K562 (cell line): ENCODE measurements around the gene WDR76.

Source experiments
- BHLHE40 ChIP-seq: IDR thresholded peaks from 2 replicates; pipeline ENCODE4 v1.6.1; 2011; ENCODE audit warnings: low read length, improper control_type of control experiment
- CTCF ChIP-seq, 3 experiments: IDR thresholded peaks in 2 of 3; conservative IDR thresholded peaks in 1 of 3; 2 replicates each; pipeline ENCODE4 v1.5.1; 2011 to 2012; ENCODE audit warnings: low read length in 3 of 3, mild to moderate bottlenecking in 3 of 3, control low read depth in 2 of 3, improper control_type of control experiment in 1 of 3, inconsistent platforms in 1 of 3, low read depth in 1 of 3, mixed read lengths in 1 of 3, moderate library complexity in 1 of 3; ENCODE audit not compliant: insufficient read depth in 2 of 3
- IRF1 ChIP-seq: sonication (generic); formaldehyde crosslinking; IDR thresholded peaks from 2 replicates; pipeline ENCODE4 v1.8.0; 2022; ENCODE audit warnings: missing genetic modification reagents, mild to moderate bottlenecking, borderline replicate concordance
- PML ChIP-seq: IDR thresholded peaks from 2 replicates; pipeline ENCODE4 v1.6.1; 2012; ENCODE audit warnings: low read length, inconsistent platforms
- POLR2AphosphoS5 ChIP-seq: IDR thresholded peaks from 2 replicates; pipeline ENCODE4 v1.6.1; 2011; ENCODE audit warnings: mild to moderate bottlenecking, low read depth, low read length, moderate library complexity; ENCODE audit not compliant: control insufficient read depth, insufficient read depth
- TCF15 ChIP-seq: fragments of 250-450 bp; sonication (Bioruptor Pico); IDR thresholded peaks from 2 replicates; pipeline ENCODE4 v1.8.0; 2022; ENCODE audit warnings: moderate library complexity, mild to moderate bottlenecking, inconsistent platforms

- TF ChIP-seq CTCF (IDR thresholded peaks at IDR 0.05 in 2 of 3, conservative IDR thresholded peaks at IDR 0.05 in 1 of 3; ENCODE audit: insufficient read depth in 2 of 3, low read depth in 1 of 3, low read length in 3 of 3) (peak; percentile 60 to 71 (median 63)), BHLHE40 (no peak), POLR2AphosphoS5 (no peak), IRF1 (CRISPR knock-in tag) (no peak), PML (no peak), TCF15 (CRISPR knock-in tag) (no peak)
These were observed 45.7 kb downstream of the WDR76 start for GRCh38 chr15:43872416-43873020.
